ENCODE results near the gene DNAJC13.

DNA sequence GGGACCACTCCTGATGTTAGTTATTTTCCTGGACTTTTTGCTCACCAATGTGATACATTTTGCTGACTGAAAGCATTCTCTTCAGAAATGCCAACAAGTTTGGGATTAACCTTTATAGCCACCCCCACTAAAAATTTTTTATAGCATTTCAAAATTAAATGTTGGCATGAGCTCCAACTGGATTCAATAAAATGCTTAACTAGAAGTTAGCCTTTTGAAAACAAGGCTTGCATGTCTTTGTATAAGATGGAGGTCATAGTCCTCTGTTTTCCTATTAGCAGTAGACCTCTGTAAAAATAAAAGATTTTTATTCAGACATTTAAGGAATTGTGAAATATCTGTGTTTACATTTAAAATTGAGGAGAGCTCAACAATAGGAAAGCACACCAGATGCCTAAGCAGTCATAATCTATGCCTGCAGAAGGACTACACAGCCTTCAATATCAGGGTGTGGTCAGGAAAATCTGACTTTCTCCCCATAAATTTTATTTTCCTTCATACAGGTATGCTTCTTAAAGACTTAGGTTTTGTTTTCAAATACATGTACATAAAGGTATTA is 87.2 kb downstream of the DNAJC13 start:
- TF ChIP-seq ZNF70 (CRISPR knock-in tag; IDR thresholded peaks at IDR 0.05) (no peak), ISL1 (CRISPR knock-in tag; IDR thresholded peaks at IDR 0.05) (no peak), ZC3H10 (CRISPR knock-in tag; IDR thresholded peaks at IDR 0.05) (no peak), ZNF8 (CRISPR knock-in tag; IDR thresholded peaks at IDR 0.05) (no peak), ZFP30 (CRISPR knock-in tag; IDR thresholded peaks at IDR 0.05) (no peak), RARB (CRISPR knock-in tag; IDR thresholded peaks at IDR 0.05) (no peak), BACH2 (CRISPR knock-in tag; IDR thresholded peaks at IDR 0.05; ENCODE audit: borderline replicate concordance) (no peak)
- TF ChIP-seq, protein P1, sequence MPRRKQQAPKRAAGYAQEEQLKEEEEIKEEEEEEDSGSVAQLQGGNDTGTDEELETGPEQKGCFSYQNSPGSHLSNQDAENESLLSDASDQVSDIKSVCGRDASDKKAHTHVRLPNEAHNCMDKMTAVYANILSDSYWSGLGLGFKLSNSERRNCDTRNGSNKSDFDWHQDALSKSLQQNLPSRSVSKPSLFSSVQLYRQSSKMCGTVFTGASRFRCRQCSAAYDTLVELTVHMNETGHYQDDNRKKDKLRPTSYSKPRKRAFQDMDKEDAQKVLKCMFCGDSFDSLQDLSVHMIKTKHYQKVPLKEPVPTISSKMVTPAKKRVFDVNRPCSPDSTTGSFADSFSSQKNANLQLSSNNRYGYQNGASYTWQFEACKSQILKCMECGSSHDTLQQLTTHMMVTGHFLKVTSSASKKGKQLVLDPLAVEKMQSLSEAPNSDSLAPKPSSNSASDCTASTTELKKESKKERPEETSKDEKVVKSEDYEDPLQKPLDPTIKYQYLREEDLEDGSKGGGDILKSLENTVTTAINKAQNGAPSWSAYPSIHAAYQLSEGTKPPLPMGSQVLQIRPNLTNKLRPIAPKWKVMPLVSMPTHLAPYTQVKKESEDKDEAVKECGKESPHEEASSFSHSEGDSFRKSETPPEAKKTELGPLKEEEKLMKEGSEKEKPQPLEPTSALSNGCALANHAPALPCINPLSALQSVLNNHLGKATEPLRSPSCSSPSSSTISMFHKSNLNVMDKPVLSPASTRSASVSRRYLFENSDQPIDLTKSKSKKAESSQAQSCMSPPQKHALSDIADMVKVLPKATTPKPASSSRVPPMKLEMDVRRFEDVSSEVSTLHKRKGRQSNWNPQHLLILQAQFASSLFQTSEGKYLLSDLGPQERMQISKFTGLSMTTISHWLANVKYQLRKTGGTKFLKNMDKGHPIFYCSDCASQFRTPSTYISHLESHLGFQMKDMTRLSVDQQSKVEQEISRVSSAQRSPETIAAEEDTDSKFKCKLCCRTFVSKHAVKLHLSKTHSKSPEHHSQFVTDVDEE (CRISPR knock-in tag; IDR thresholded peaks at IDR 0.05) = no peak
